Measurements from ENCODE around the gene CUEDC2.

The CUEDC2 gene

GRCh38 chr10:102421757-102422512 lies 10.4 kb downstream of the CUEDC2 start:
- Histone ChIP-seq H3K4me2 (ENCODE audit: low read length) (peak overlapping the region; percentile 93), H3K27me3 (ENCODE audit: control insufficient read depth, low read length) (peaks cover 6% of the 10 kb centered on the region), H3K9me3 (ENCODE audit: control insufficient read depth, insufficient read depth, low read length) (no peaks in the 10 kb centered on the region), H3F3A (ENCODE audit: control insufficient read depth, insufficient read depth) (peaks cover 7% of the 10 kb centered on the region; the same call in 1 of the 2 replicates), H3K9me2 (replicated peaks; ENCODE audit: control insufficient read depth, low read length) (no peaks in the 10 kb centered on the region), H3K4me3 (ENCODE audit: low read length) (peak overlapping the region; percentile 88), H3K79me2 (ENCODE audit: control insufficient read depth, low read length) (peaks cover 21% of the 10 kb centered on the region), H3K4me1 (ENCODE audit: control insufficient read depth, low read length) (peaks cover 37% of the 10 kb centered on the region), H3K36me3 (ENCODE audit: control insufficient read depth, low read length) (peaks cover 19% of the 10 kb centered on the region), H4K20me1 (ENCODE audit: control insufficient read depth, insufficient read depth, low read depth, low read length) (no peaks in the 10 kb centered on the region), H3K27ac (ENCODE audit: low read depth, low read length) (peak overlapping the region; percentile 68)
- TF ChIP-seq EZH2phosphoT487 (IDR thresholded peaks at IDR 0.05; ENCODE audit: borderline replicate concordance, low read length): no peak
- TF ChIP-seq, protein P1, sequence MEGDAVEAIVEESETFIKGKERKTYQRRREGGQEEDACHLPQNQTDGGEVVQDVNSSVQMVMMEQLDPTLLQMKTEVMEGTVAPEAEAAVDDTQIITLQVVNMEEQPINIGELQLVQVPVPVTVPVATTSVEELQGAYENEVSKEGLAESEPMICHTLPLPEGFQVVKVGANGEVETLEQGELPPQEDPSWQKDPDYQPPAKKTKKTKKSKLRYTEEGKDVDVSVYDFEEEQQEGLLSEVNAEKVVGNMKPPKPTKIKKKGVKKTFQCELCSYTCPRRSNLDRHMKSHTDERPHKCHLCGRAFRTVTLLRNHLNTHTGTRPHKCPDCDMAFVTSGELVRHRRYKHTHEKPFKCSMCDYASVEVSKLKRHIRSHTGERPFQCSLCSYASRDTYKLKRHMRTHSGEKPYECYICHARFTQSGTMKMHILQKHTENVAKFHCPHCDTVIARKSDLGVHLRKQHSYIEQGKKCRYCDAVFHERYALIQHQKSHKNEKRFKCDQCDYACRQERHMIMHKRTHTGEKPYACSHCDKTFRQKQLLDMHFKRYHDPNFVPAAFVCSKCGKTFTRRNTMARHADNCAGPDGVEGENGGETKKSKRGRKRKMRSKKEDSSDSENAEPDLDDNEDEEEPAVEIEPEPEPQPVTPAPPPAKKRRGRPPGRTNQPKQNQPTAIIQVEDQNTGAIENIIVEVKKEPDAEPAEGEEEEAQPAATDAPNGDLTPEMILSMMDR (IDR thresholded peaks at IDR 0.05; ENCODE audit: low read depth, low read length, poor library complexity, severe bottlenecking): no peak

GRCh38 chr10:102421507-102421756 lies 10.9 kb downstream of the CUEDC2 start:
- peaks cover 7% of the 10 kb centered on the region; the same call in 1 of the 2 replicates for H3F3A ChIP-seq (ENCODE audit: control insufficient read depth, insufficient read depth)
- H3K4me1 ChIP-seq (ENCODE audit: control insufficient read depth, low read length): peaks cover 37% of the 10 kb centered on the region
- peaks cover 6% of the 10 kb centered on the region for H3K27me3 ChIP-seq (ENCODE audit: control insufficient read depth, low read length)
- peaks cover 19% of the 10 kb centered on the region for H3K36me3 ChIP-seq (ENCODE audit: control insufficient read depth, low read length)
- TF ChIP-seq EZH2phosphoT487 (IDR thresholded peaks at IDR 0.05; ENCODE audit: borderline replicate concordance, low read length): no peak
- TF ChIP-seq, protein P1 (IDR thresholded peaks at IDR 0.05; ENCODE audit: low read depth, low read length, poor library complexity, severe bottlenecking): no peak
- H3K9me2 ChIP-seq (replicated peaks; ENCODE audit: control insufficient read depth, low read length): no peaks in the 10 kb centered on the region
- peak overlapping the region; percentile 88 for H3K4me3 ChIP-seq (ENCODE audit: low read length)
- peaks cover 21% of the 10 kb centered on the region for H3K79me2 ChIP-seq (ENCODE audit: control insufficient read depth, low read length)
- H3K4me2 ChIP-seq (ENCODE audit: low read length): peak overlapping the region; percentile 93
- no peaks in the 10 kb centered on the region for H4K20me1 ChIP-seq (ENCODE audit: control insufficient read depth, insufficient read depth, low read depth, low read length)
- peak overlapping the region; percentile 68 for H3K27ac ChIP-seq (ENCODE audit: low read depth, low read length)
- H3K9me3 ChIP-seq (ENCODE audit: control insufficient read depth, insufficient read depth, low read length): no peaks in the 10 kb centered on the region

GRCh38 chr10:102420714-102421506 lies 11.5 kb downstream of the CUEDC2 start, which contains the start of gene FBXL15:
FBXL15 (plus strand) TSS chr10:102420836; CDS start chr10:102421130, 294 bp downstream.
- Histone ChIP-seq H4K20me1 (ENCODE audit: control insufficient read depth, insufficient read depth, low read depth, low read length) (no peaks in the 10 kb centered on the region), H3K4me3 (ENCODE audit: low read length) (peak within 1 kb of the TSS; percentile 88), H3K4me2 (ENCODE audit: low read length) (peak within 1 kb of the TSS; percentile 93), H3K27me3 (ENCODE audit: control insufficient read depth, low read length) (peaks cover 6% of the 10 kb centered on the region), H3K9me2 (replicated peaks; ENCODE audit: control insufficient read depth, low read length) (no peaks in the 10 kb centered on the region), H3K36me3 (ENCODE audit: control insufficient read depth, low read length) (peaks cover 19% of the 10 kb centered on the region), H3F3A (ENCODE audit: control insufficient read depth, insufficient read depth) (peaks cover 7% of the 10 kb centered on the region; the same call in 1 of the 2 replicates), H3K9me3 (ENCODE audit: control insufficient read depth, insufficient read depth, low read length) (no peaks in the 10 kb centered on the region), H3K79me2 (ENCODE audit: control insufficient read depth, low read length) (peaks cover 21% of the 10 kb centered on the region), H3K27ac (ENCODE audit: low read depth, low read length) (peak within 1 kb of the TSS; percentile 68), H3K4me1 (ENCODE audit: control insufficient read depth, low read length) (peaks cover 37% of the 10 kb centered on the region)
- TF ChIP-seq, protein P1 (IDR thresholded peaks at IDR 0.05; ENCODE audit: low read depth, low read length, poor library complexity, severe bottlenecking): no peak
- no peak for TF ChIP-seq EZH2phosphoT487 (IDR thresholded peaks at IDR 0.05; ENCODE audit: borderline replicate concordance, low read length)

All from DOHH2 (cell line).